ENCODE results near the gene FOXO3. TPM values are rescaled to one million over a fixed set of nuclear protein-coding genes. Genes with fewer than 3 reads are reported as not detected.

The FOXO3 gene
- total and polyA plus RNA-seq, 7 donors: 20.6 to 160 (median 76.5) TPM

DNA sequence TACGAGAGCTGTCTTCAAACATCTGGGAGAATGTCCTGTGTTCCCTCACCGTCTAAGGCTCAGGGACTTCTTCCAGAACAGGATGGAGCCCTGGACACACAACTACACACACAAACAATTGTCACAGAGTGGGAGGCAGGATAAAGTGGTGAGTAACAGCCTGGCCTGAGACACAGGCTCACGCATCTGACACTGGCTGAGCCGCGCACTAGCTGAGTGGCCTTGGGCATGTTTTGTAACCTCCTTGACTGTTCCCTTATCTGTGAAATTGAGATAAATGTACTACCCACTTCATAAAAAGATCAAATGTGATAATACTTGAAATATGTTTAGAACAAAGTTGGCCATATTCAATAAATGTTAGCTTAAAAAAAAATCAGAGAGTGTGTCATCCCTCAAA lies 155.1 kb downstream of the FOXO3 start:
- Histone ChIP-seq H3K36me3 (ENCODE audit: insufficient read depth in 1 of 2, low read depth in 1 of 2) (no peaks in the 10 kb centered on the region), H3K27me3 (ENCODE audit: insufficient read depth in 3 of 3, low read length in 2 of 3) (no peaks in the 10 kb centered on the region), H3K27ac (no peak overlapping the region), H3K9me3 (no peaks in the 10 kb centered on the region), H3K4me1 (peaks cover 16% of the 10 kb centered on the region), H3K4me3 (no peak overlapping the region)
- DNase-seq (no peak), ATAC-seq (no peak)
- 85 to 92% (median 91%) methylated on average over 5 of the region's 5 CpGs for WGBS, 3 donors
- TF ChIP-seq, protein P1, sequence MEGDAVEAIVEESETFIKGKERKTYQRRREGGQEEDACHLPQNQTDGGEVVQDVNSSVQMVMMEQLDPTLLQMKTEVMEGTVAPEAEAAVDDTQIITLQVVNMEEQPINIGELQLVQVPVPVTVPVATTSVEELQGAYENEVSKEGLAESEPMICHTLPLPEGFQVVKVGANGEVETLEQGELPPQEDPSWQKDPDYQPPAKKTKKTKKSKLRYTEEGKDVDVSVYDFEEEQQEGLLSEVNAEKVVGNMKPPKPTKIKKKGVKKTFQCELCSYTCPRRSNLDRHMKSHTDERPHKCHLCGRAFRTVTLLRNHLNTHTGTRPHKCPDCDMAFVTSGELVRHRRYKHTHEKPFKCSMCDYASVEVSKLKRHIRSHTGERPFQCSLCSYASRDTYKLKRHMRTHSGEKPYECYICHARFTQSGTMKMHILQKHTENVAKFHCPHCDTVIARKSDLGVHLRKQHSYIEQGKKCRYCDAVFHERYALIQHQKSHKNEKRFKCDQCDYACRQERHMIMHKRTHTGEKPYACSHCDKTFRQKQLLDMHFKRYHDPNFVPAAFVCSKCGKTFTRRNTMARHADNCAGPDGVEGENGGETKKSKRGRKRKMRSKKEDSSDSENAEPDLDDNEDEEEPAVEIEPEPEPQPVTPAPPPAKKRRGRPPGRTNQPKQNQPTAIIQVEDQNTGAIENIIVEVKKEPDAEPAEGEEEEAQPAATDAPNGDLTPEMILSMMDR (IDR thresholded peaks at IDR 0.05): no peak
- intact Hi-C loops (cut with DNase I): no loop called here

GRCh38 chr6:108716801-108717791 lies 156.4 kb downstream of the FOXO3 start:
- TF ChIP-seq, protein P1 (IDR thresholded peaks at IDR 0.05): no peak
- Histone ChIP-seq H3K27ac (no peak overlapping the region), H3K4me1 (peaks cover 15% of the 10 kb centered on the region), H3K27me3 (ENCODE audit: insufficient read depth in 3 of 3, low read length in 2 of 3) (no peaks in the 10 kb centered on the region), H3K9me3 (no peaks in the 10 kb centered on the region), H3K36me3 (ENCODE audit: insufficient read depth in 1 of 2, low read depth in 1 of 2) (no peaks in the 10 kb centered on the region), H3K4me3 (no peak overlapping the region)
- intact Hi-C loops (cut with DNase I): no loop called here
- DNase-seq (no peak), ATAC-seq (no peak)
- 94 to 96% (median 95%) methylated on average over 39 of the region's 39 CpGs for WGBS, 3 donors

- H3K36me3 ChIP-seq (ENCODE audit: insufficient read depth in 1 of 2, low read depth in 1 of 2): no peaks in the 10 kb centered on the region
- TF ChIP-seq, protein P1 (IDR thresholded peaks at IDR 0.05): no peak
- no peaks in the 10 kb centered on the region for H3K4me1 ChIP-seq
- intact Hi-C loops (cut with DNase I): no loop called here
- ATAC-seq: no peak
- peaks cover 5% of the 10 kb centered on the region for H3K9me3 ChIP-seq
- DNase-seq: no peak
- no peaks in the 10 kb centered on the region for H3K27me3 ChIP-seq (ENCODE audit: insufficient read depth in 3 of 3, low read length in 2 of 3)
- H3K4me3 ChIP-seq: no peak overlapping the region
- no peak overlapping the region for H3K27ac ChIP-seq
- 84 to 90% (median 86%) methylated on average over 3 of the region's 3 CpGs for WGBS, 3 donors
Observed at GRCh38 chr6:108719477-108719876, 158.8 kb downstream of the FOXO3 start.

- DNase-seq: no peak
- H3K27me3 ChIP-seq (ENCODE audit: insufficient read depth in 3 of 3, low read length in 2 of 3): no peaks in the 10 kb centered on the region
- no peaks in the 10 kb centered on the region for H3K4me1 ChIP-seq
- intact Hi-C loops (cut with DNase I): no loop called here
- TF ChIP-seq, protein P1 (IDR thresholded peaks at IDR 0.05): no peak
- no peak overlapping the region for H3K4me3 ChIP-seq
- 63 to 68% (median 65%) methylated on average over 2 of the region's 2 CpGs for WGBS, 3 donors
- no peaks in the 10 kb centered on the region for H3K36me3 ChIP-seq (ENCODE audit: insufficient read depth in 1 of 2, low read depth in 1 of 2)
- no peak for ATAC-seq
- no peak overlapping the region for H3K27ac ChIP-seq
- H3K9me3 ChIP-seq: peaks cover 5% of the 10 kb centered on the region
Observed at GRCh38 chr6:108720827-108721226, 160.1 kb downstream of the FOXO3 start.

Measured in psoas muscle (tissue), 8 donors.